GM21367 (cell line): Measurements from ENCODE around the gene DENND5A.

Source experiments
- ATAC-seq: cut with Tn5 transposase; IDR thresholded peaks from one replicate; pipeline ENCODE4 v1.9.1; 2021; ENCODE audit not compliant: unreplicated experiment

DENND5A gene

GRCh38 chr11:9141186-9141585, 124.0 kb downstream of the DENND5A start:
- no peak for ATAC-seq

DNA sequence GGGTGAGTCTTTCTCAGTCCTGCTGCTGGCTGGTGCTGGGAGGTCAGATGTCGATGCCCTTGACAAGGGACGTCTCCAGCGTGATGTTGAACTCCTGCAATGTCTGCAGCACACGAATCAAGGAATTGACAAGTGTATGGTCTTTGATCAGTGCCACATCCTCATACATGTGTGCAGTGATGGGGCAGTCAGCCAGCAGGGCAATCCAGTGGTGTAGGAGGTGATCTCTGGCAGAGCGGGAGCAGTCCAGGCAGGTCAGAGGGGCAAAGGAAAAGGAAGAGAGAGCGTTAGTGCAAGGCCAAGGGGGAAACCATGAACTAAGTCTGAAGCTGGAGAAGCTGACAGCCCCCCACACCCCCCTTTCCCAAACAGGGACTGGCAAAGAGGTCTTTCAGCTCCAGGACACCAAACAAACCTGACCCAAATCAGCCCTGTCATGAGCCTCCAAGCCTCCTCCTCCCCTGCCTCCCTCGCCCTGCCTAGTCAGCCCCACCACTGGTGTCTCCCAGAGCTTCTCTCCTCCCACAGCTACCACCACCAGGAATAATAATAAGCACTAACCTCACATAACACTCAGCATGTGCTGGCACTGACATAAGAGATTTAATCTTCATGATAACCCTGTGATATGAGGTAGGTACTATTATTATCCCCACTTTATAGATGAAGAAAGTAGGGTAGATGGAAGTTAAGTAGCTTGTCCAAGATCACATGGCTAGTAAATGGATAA, 125.4 kb downstream of the DENND5A start:
- no peak for ATAC-seq

DNA sequence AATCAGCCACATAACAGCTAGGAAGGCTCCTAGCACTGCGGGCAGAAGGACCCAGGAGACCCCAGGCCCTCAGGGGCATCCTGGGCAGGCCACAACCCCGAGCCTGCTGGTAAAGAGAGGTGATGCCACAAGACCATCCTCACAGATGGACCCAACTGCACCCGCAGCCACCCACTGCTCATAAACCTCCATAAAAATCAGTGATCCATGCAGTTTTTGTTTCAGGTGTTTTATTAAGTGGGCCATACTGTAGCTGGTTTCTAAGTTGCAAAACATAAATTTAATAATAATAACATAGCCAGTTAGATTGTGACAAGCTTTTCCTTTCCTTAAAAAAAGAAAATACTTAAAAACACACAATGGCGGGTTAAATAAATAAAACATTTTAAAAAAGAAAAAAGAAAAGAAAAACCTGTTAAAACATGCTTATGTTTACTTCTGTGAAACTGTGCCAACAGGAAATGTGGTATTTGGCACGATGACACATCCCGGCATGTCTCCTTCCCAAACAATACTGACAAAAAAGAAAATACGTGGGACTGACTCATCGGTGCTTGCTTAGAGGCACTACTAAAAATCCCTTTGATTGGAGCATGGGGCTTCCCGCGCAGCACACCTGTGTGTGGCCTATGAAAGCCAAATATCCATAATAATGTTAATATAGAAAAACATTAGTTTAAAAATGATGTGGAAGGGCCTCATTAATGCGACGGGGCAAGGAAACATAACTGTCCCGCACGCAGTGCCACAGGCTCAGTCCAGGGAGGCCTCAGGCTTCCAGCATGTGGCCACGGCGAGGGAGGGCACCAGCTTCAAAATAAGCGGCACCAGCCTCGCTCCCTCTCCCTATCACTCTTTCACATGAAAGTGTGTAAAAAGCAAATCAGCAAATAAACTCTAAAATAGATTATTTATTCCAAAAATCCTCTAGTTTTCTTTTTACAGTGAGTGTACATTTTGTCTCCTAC, 126.3 kb downstream of the DENND5A start:
- ATAC-seq: no peak

DNA sequence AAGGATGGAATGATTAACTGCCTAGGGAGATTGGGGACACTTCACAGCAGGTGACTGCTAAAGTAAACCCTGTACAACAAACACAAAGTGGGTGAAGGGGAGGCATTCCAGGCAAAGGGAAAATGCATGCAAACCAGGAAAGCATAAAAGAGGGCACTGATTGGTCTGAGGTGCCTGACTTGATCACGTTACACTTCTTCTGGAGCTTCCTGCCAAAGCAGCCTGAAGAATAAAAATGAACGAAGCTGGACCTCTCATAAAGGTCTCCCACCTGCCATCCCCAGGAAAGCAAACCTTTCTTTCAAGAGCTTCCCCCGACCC, 127.1 kb downstream of the DENND5A start:
- ATAC-seq: no peak

DNA sequence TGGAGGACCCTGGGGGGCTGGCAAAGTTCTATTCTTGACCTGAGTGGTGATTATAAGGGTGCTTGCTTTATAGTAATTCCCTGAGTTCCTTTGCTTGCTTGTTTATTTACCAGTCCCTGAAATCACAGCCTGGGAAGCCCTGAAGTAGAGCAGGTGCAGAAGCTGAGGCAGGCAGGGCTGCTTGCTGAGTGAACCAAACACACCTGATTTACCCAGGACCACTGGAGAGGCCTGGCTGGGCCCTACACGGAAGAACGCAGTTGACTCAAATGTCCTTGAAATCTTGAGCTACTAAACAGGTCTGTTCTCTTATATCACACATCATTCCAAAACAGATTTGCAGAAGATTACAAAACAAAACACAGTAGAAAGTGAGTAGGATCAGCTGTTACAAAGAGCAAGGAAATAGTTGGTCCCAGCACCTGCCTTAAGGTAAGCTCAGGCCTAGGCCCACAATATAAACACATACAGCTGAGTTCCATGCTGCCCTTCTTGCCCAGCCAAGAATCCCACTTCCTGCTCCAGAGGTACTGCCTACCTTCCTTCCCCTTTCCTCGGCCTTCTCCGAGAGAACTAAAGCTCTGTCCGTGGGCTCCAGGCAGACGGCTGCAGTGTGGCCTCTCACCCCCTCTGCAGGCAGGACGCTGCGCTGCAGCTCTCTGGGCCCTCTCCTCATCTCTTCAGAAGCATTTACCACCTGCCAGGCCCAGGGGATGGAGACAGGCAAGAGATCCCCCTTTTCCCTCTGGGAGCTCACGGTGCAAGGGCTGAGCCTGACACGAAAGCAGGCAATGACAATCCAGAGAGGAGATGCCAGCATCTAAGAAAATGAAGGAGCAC, 127.6 kb downstream of the DENND5A start:
- ATAC-seq: peak; percentile 79

- ATAC-seq: no peak
These were observed 128.4 kb downstream of the DENND5A start for GRCh38 chr11:9136741-9137140.

GRCh38 chr11:9133956-9134355, 131.2 kb downstream of the DENND5A start:
- ATAC-seq: no peak

- ATAC-seq: no peak
These were observed 132.8 kb downstream of the DENND5A start for GRCh38 chr11:9132203-9132878.

DNA sequence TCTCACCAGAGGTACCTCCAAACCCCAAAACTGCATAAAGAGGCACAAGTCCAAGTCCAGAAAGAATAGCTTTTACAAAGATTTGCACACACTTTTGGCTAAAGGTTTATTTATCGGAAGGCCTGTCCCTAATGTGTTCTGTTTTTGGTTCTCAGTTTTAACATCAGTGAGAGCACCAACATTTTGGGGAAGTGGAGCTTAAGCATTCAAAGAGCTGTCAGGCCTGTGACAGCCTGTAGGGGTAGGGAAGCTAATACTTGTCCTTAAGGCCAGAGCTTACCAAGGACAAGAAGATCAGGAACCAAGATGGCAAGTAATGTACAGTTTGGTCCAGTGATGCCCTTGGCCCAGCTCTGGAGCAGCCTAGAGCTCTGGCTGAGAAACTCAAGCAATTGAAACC, 134.9 kb downstream of the DENND5A start:
- no peak for ATAC-seq

DNA sequence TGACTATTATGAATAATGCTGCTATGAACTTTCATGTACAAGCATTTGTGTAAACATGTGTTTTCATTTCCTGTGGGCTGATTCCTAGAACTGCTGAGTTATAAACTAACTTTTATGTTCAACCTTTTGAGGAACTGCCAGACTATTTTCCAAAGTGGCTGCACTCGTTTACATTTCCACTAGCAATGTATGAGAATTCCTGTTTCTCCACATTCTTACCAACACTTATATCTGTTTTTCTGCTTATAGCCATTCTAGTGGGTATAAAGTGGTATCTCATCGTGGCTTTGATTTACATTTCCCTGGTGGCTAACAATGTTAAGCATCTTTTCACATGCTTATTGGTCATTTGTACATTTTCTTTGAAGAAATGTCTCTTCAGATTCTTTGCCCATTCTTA, 138.5 kb downstream of the DENND5A start:
- no peak for ATAC-seq

- ATAC-seq: no peak
These were observed 139.8 kb downstream of the DENND5A start for GRCh38 chr11:9125185-9125886.

DNA sequence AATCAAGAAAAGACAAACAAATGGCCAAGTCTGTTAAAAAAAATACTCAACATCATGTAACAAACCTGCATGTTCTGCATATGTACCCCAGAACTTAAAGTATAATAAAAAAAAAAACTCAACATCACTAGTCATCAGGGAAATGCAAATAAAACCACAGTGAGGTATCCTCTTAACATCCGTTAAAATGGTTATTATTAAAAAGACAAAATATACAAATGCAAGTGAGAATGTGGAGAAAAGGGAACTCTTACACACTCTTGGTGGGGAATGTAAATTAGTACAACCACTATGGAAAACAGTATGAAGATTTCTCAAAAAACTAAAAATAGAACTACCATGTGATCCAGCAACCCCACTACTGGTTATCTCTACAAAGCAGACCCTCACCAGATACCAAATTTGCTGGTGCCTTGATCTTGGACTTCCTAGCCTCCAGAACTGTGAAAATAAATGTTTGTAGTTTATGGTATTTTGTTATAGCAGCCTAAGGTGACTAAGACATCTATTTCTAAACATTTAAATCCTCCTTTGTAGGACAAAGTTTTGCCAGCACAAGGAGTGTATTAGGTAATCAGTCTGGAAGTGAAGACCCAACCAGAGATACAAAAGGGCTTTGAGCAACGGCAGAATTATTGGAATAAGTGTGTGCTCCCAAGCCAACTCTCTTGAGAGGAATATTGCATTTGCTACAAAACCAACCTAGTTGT, 141.4 kb downstream of the DENND5A start:
- ATAC-seq: no peak

DNA sequence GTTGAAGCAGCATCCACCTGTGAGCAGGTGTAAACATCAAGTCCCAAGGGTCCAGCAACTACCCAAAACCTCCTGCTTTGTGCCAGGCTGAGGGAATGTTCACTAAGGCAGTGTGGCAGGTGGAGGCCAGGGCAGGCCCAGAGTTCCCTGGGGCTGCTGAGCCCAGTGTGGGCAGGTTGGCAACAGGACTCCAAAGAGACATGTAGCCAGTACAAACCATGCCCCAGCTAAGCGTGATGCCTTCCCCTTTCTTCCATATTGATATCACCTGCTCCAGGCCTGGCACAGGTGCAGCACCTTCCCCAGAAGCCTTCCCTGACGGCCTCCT, 143.7 kb downstream of the DENND5A start:
- no peak for ATAC-seq

- no peak for ATAC-seq
These were observed 144.3 kb downstream of the DENND5A start for GRCh38 chr11:9120664-9121468.

DNA sequence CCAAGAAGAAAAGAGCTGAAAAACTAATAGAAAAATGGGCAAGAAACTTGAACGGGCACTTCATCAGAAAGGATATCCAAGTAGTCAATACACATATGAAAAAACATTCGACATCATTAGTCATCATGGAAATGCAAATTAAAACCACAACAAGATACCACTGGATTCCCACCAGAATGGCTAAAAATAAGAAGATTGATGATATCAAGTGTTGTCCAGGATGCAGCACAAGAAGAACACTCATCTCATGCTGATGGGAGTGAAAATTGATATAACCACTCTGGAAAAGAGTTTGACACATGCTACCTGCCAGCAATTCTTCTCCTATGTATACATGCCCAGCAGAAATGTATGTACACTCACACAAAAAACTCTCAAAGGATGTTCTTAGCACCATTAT, 146.9 kb downstream of the DENND5A start:
- ATAC-seq: no peak

- no peak for ATAC-seq
These were observed 153.1 kb downstream of the DENND5A start for GRCh38 chr11:9112075-9112474.

- no peak for ATAC-seq
These were observed 155.1 kb downstream of the DENND5A start for GRCh38 chr11:9109858-9110731.

- no peak for ATAC-seq
These were observed 160.6 kb downstream of the DENND5A start for GRCh38 chr11:9104580-9104979.
